ENCODE measurements around the gene CDC16. TPM values are rescaled to one million over a fixed set of nuclear protein-coding genes. Genes with fewer than 3 reads are reported as not detected.
A peak's percentile ranks its signal among the peaks of the same experiment; 100 is the strongest.
"Not testable (repeated sequence)": the region's sequence is repeated elsewhere in the genome, so short reads cannot be mapped to it uniquely, and the experiment has no call there.

The CDC16 gene
- total RNA-seq, result 10 to 100 TPM; 86.0 to 87.9 TPM
- 10 to 100 TPM; 12.9 to 21.5 TPM for polyA plus RNA-seq

- H3K4me3 Mint-ChIP-seq, result peak within 1 kb of the TSS; percentile 83 to 92 (median 89)
- DNase-seq, result peak; percentile 63 to 77 (median 71)
- ChIA-PET POLR2A (ENCODE audit: partially characterized antibody) (interaction anchor here (0.7 to 1.3 kb wide), 3 partner anchors 34 to 94 kb away, joined by 3 to 4 read pairs (median 3); partner anchors contain the start of gene UPF3A), CTCF (ENCODE audit: partially characterized antibody) (no interaction called here)
- Histone ChIP-seq H3K4me3 (ENCODE audit: low read length in 2 of 2) (peak within 1 kb of the TSS; percentile 26 to 66), H3K4me1 (ENCODE audit: insufficient read depth, low read length) (peaks cover 21% of the 10 kb centered on the region), H3K36me3 (ENCODE audit: insufficient read depth, low read length) (peaks cover 27% of the 10 kb centered on the region), H3K27ac (ENCODE audit: low read depth, low read length) (peak within 1 kb of the TSS; percentile 46), H3K9me3 (ENCODE audit: control insufficient read depth in 1 of 2, low read length in 2 of 2) (no peaks in the 10 kb centered on the region), H3K27me3 (ENCODE audit: insufficient read depth, low read length) (no peaks in the 10 kb centered on the region)
- H3K27ac Mint-ChIP-seq, result peak within 1 kb of the TSS; percentile 64 to 88 (median 75)
- peaks cover 16 to 33% (median 27%) of the 10 kb centered on the region in 4 donors for H3K4me1 Mint-ChIP-seq
- intact Hi-C loops (cut with micrococcal nuclease), result loop anchor here (2.0 kb wide), 3 partner anchors 46 to 418 kb away; partner anchors contain the start of gene UPF3A
- peaks cover 18 to 29% of the 10 kb centered on the region in 2 donors for H3K36me3 Mint-ChIP-seq
- peaks cover 3% of the 10 kb centered on the region in 2 donors for H3K27me3 Mint-ChIP-seq
- peaks cover 0 to 2% (median 0%) of the 10 kb centered on the region in 8 donors for H3K9me3 Mint-ChIP-seq
Observed at GRCh38 chr13:114234645-114235421, at the start of gene CDC16. Gene CDC16, plus strand, starts transcription at chr13:114234897. Its CDS starts 188 bp downstream, at chr13:114235085.

DNA sequence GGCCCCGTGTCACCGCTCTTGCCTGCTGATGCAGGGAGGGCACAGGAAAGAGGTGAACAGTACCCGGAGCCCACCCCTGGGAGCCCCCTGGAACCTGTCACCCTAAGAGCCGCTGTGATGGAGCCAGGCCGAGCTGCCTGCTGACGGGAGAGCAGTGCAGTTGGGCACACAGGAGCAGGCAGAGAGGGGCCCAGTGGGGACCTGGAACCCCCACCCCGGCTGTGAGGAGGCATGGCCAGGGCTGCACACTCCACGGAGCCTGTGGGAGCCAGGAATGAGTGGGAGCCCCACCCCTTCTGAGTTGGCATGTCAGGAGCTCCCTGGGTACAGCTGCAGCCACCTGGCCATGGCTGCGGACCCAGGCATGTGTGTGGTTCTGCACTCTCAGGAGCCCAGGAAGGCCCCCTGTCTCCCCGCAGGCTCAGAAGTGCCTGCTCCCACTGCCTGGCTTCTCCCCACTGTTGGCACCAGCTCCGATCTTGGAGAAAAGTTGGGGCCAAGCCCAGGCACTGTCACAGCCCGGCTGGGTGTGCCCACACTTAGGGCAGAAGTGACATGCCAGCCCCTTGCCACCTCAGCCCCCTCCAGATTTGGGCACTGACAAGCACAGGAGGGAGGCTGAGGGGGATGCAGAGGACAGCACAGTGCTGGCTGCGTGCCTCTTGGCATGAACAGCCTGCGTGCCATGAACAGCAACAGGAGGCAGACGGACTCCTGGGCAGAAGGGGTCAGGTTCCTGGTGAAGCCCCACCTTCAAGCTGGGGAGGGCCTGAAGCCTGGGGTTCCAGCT is 49.3 kb upstream of the CDC16 start:
- H3K36me3 ChIP-seq (ENCODE audit: insufficient read depth, low read length), result no peaks in the 10 kb centered on the region
- no peak overlapping the region for H3K27ac Mint-ChIP-seq
- H3K4me3 Mint-ChIP-seq, result no peak overlapping the region
- CTCF ChIA-PET (ENCODE audit: partially characterized antibody), result interaction anchor here (1.1 kb wide), 1 partner anchor 23 kb away, joined by 3 read pairs; no protein-coding TSS in a partner anchor
- H3K4me3 ChIP-seq (ENCODE audit: low read length in 2 of 2), result no peak overlapping the region
- peaks cover 0 to 5% of the 10 kb centered on the region in 2 donors for H3K9me3 ChIP-seq (ENCODE audit: control insufficient read depth in 1 of 2, low read length in 2 of 2)
- H3K9me3 Mint-ChIP-seq, result peaks cover 0 to 15% (median 5%) of the 10 kb centered on the region in 8 donors
- POLR2A ChIA-PET (ENCODE audit: partially characterized antibody), result interaction anchor here (0.5 to 0.9 kb wide), 4 partner anchors 10 to 49 kb away, joined by 3 read pairs; no protein-coding TSS in a partner anchor
- DNase-seq, result no peak
- H3K4me1 Mint-ChIP-seq, result peaks cover 6 to 18% (median 11%) of the 10 kb centered on the region in 4 donors
- no peak overlapping the region for H3K27ac ChIP-seq (ENCODE audit: low read depth, low read length)
- intact Hi-C loops (cut with micrococcal nuclease), result no loop called here
- peaks cover 0 to 4% of the 10 kb centered on the region in 2 donors for H3K27me3 Mint-ChIP-seq
- H3K4me1 ChIP-seq (ENCODE audit: insufficient read depth, low read length), result peaks cover 1% of the 10 kb centered on the region
- H3K27me3 ChIP-seq (ENCODE audit: insufficient read depth, low read length), result no peaks in the 10 kb centered on the region
- H3K36me3 Mint-ChIP-seq, result no peaks in the 10 kb centered on the region

- no peaks in the 10 kb centered on the region for H3K36me3 Mint-ChIP-seq
- Histone ChIP-seq H3K4me1 (ENCODE audit: insufficient read depth, low read length) (peaks cover 18% of the 10 kb centered on the region), H3K9me3 (ENCODE audit: control insufficient read depth in 1 of 2, low read length in 2 of 2) (peaks cover 0 to 6% of the 10 kb centered on the region in 2 donors), H3K27ac (ENCODE audit: low read depth, low read length) (no peak overlapping the region), H3K27me3 (ENCODE audit: insufficient read depth, low read length) (no peaks in the 10 kb centered on the region), H3K4me3 (ENCODE audit: low read length in 2 of 2) (no peak overlapping the region), H3K36me3 (ENCODE audit: insufficient read depth, low read length) (no peaks in the 10 kb centered on the region)
- ChIA-PET CTCF (ENCODE audit: partially characterized antibody) (interaction anchor here (1.0 to 1.4 kb wide), 3 partner anchors 20 to 52 kb away, joined by 3 to 4 read pairs (median 4); no protein-coding TSS in a partner anchor), POLR2A (ENCODE audit: partially characterized antibody) (interaction anchor here (0.8 kb wide), 1 partner anchor 63 kb away, joined by 3 read pairs; the partner anchor contains the start of gene RASA3)
- H3K9me3 Mint-ChIP-seq, result peaks cover 0 to 8% (median 4%) of the 10 kb centered on the region in 8 donors
- no peaks in the 10 kb centered on the region for H3K27me3 Mint-ChIP-seq
- peak overlapping the region in 4 of 8 donors; percentile 8 to 46 (median 14) for H3K4me3 Mint-ChIP-seq
- H3K27ac Mint-ChIP-seq, result peak overlapping the region in 6 of 7 donors; percentile 48 to 80 (median 60)
- peaks cover 8 to 28% (median 16%) of the 10 kb centered on the region in 4 donors for H3K4me1 Mint-ChIP-seq
- intact Hi-C loops (cut with micrococcal nuclease), result no loop called here
- DNase-seq, result peak in 3 of 5 donors; percentile 11 to 26 (median 12)
Observed at GRCh38 chr13:114194853-114195252, 39.8 kb upstream of the CDC16 start.

GRCh38 chr13:114196629-114197028 is 38.1 kb upstream of the CDC16 start:
- Mint-ChIP-seq H3K27me3 (no peaks in the 10 kb centered on the region), H3K36me3 (no peaks in the 10 kb centered on the region), H3K9me3 (no peaks in the 10 kb centered on the region), H3K27ac (peak overlapping the region in 1 of 7 donors; percentile 30), H3K4me3 (no peak overlapping the region), H3K4me1 (peaks cover 5 to 28% (median 16%) of the 10 kb centered on the region in 4 donors)
- DNase-seq, result no peak
- Histone ChIP-seq H3K27me3 (ENCODE audit: insufficient read depth, low read length) (no peaks in the 10 kb centered on the region), H3K27ac (ENCODE audit: low read depth, low read length) (no peak overlapping the region), H3K4me3 (ENCODE audit: low read length in 2 of 2) (no peak overlapping the region), H3K36me3 (ENCODE audit: insufficient read depth, low read length) (no peaks in the 10 kb centered on the region), H3K9me3 (ENCODE audit: control insufficient read depth in 1 of 2, low read length in 2 of 2) (no peaks in the 10 kb centered on the region), H3K4me1 (ENCODE audit: insufficient read depth, low read length) (peaks cover 18% of the 10 kb centered on the region)
- ChIA-PET POLR2A (ENCODE audit: partially characterized antibody) (interaction anchor here (1.0 kb wide), 1 partner anchor 65 kb away, joined by 3 read pairs; no protein-coding TSS in a partner anchor), CTCF (ENCODE audit: partially characterized antibody) (interaction anchor here (1.4 kb wide), 1 partner anchor 54 kb away, joined by 3 read pairs; no protein-coding TSS in a partner anchor)
- intact Hi-C loops (cut with micrococcal nuclease), result no loop called here

- Mint-ChIP-seq H3K4me1 (peaks cover 13 to 39% (median 25%) of the 10 kb centered on the region in 4 donors), H3K27me3 (no peaks in the 10 kb centered on the region), H3K36me3 (no peaks in the 10 kb centered on the region), H3K9me3 (no peaks in the 10 kb centered on the region), H3K27ac (no peak overlapping the region), H3K4me3 (no peak overlapping the region)
- Histone ChIP-seq H3K27me3 (ENCODE audit: insufficient read depth, low read length) (no peaks in the 10 kb centered on the region), H3K4me1 (ENCODE audit: insufficient read depth, low read length) (peaks cover 22% of the 10 kb centered on the region), H3K4me3 (ENCODE audit: low read length in 2 of 2) (no peak overlapping the region), H3K36me3 (ENCODE audit: insufficient read depth, low read length) (no peaks in the 10 kb centered on the region), H3K9me3 (ENCODE audit: control insufficient read depth in 1 of 2, low read length in 2 of 2) (no peaks in the 10 kb centered on the region), H3K27ac (ENCODE audit: low read depth, low read length) (no peak overlapping the region)
- intact Hi-C loops (cut with micrococcal nuclease), result no loop called here
- POLR2A ChIA-PET (ENCODE audit: partially characterized antibody), result no interaction called here
- DNase-seq, result no peak
- CTCF ChIA-PET (ENCODE audit: partially characterized antibody), result no interaction called here
Observed at GRCh38 chr13:114198556-114198955, 36.1 kb upstream of the CDC16 start.

- DNase-seq; H3K27ac ChIP-seq (ENCODE audit: low read depth, low read length); POLR2A ChIA-PET (ENCODE audit: partially characterized antibody); CTCF ChIA-PET (ENCODE audit: partially characterized antibody); H3K9me3 Mint-ChIP-seq; H3K36me3 ChIP-seq (ENCODE audit: insufficient read depth, low read length); H3K27me3 ChIP-seq (ENCODE audit: insufficient read depth, low read length); H3K27me3 Mint-ChIP-seq; H3K4me3 ChIP-seq (ENCODE audit: low read length in 2 of 2); H3K4me3 Mint-ChIP-seq; H3K36me3 Mint-ChIP-seq; H3K27ac Mint-ChIP-seq; H3K9me3 ChIP-seq (ENCODE audit: control insufficient read depth in 1 of 2, low read length in 2 of 2); intact Hi-C loops (cut with micrococcal nuclease): not testable (repeated sequence)
- H3K4me1 ChIP-seq (ENCODE audit: insufficient read depth, low read length), result peaks cover 23% of the 10 kb centered on the region
- peaks cover 18 to 40% (median 28%) of the 10 kb centered on the region in 4 donors for H3K4me1 Mint-ChIP-seq
Observed at GRCh38 chr13:114199526-114199925, 35.2 kb upstream of the CDC16 start.

All from CD4-positive, alpha-beta memory T cell (primary cell).